ENCODE results near the gene UNC50.

GRCh38 chr2:98658816-98659490 is 50.6 kb downstream of the UNC50 start:
- TF ChIP-seq POLR2AphosphoS5 (IDR thresholded peaks at IDR 0.05; ENCODE audit: low read depth, low read length) (no peak), TAF1 (IDR thresholded peaks at IDR 0.05; ENCODE audit: borderline replicate concordance, insufficient read depth, low read length) (no peak), FOXP2 (optimal IDR thresholded peaks at IDR 0.05; ENCODE audit: borderline replicate concordance, extremely low read depth, extremely low read length, insufficient read depth) (no peak)
- TF ChIP-seq, protein P1, sequence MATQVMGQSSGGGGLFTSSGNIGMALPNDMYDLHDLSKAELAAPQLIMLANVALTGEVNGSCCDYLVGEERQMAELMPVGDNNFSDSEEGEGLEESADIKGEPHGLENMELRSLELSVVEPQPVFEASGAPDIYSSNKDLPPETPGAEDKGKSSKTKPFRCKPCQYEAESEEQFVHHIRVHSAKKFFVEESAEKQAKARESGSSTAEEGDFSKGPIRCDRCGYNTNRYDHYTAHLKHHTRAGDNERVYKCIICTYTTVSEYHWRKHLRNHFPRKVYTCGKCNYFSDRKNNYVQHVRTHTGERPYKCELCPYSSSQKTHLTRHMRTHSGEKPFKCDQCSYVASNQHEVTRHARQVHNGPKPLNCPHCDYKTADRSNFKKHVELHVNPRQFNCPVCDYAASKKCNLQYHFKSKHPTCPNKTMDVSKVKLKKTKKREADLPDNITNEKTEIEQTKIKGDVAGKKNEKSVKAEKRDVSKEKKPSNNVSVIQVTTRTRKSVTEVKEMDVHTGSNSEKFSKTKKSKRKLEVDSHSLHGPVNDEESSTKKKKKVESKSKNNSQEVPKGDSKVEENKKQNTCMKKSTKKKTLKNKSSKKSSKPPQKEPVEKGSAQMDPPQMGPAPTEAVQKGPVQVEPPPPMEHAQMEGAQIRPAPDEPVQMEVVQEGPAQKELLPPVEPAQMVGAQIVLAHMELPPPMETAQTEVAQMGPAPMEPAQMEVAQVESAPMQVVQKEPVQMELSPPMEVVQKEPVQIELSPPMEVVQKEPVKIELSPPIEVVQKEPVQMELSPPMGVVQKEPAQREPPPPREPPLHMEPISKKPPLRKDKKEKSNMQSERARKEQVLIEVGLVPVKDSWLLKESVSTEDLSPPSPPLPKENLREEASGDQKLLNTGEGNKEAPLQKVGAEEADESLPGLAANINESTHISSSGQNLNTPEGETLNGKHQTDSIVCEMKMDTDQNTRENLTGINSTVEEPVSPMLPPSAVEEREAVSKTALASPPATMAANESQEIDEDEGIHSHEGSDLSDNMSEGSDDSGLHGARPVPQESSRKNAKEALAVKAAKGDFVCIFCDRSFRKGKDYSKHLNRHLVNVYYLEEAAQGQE (IDR thresholded peaks at IDR 0.05; ENCODE audit: insufficient read depth in 1 of 2, low read depth in 2 of 2, low read length in 2 of 2): no peak
